ENCODE results near the gene ST3GAL3. TPM values are rescaled to one million over a fixed set of nuclear protein-coding genes. Genes with fewer than 3 reads are reported as not detected.

The ST3GAL3 gene
- total and polyA plus RNA-seq, 2 experiments from 2014 or later, result 4.5 to 7.0 TPM

DNA sequence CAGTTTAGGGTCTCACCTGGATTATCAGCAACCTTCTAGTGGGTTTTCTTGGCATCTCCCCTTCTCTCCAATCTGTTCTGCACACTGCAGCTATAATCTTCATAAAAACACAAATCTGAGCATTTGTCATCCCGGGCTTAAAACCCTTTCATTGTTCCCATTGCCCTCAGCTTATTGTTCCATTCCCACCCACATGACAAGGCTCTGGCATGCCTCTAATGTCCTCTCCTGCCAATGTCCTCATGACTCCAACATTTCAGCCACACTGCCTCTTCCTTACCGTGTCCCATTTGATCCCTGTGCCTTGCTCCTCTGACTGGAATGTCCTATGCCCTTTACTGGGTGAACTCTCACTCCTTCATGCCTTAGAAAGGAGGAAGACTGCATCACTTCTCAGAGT lies 255.0 kb downstream of the ST3GAL3 start (continued):
- no peak for TF ChIP-seq EZH2 (IDR thresholded peaks at IDR 0.05; ENCODE audit: low read depth, unreplicated experiment)

DNA sequence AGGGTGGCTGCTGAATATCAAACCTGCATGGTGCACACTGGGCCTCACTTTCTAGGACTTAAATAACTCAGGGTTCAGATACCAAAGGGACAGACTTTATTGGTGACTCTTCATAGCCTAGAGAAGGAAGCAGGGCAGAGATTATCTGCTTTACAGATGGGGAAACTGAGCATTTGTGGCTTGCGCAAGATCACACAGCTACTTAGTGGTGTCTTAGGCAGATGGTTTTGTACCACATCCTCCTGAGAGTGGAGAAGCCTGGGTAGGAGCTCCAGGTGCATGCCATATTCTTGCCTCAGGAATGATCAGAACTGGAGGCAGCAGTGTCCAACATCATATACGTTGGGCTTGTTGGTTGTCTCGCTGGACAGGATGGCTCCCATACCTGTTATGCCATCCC lies 255.7 kb downstream of the ST3GAL3 start:
- H3K4me3 ChIP-seq, result no peak overlapping the region
- ATAC-seq (no peak), DNase-seq (ENCODE audit: low spot score) (no peak)
- no peak overlapping the region for H3K27ac Mint-ChIP-seq
- H3K27me3 Mint-ChIP-seq (ENCODE audit: insufficient read depth, low read depth, poor library complexity), result peaks cover 1% of the 10 kb centered on the region
- H3K36me3 ChIP-seq (ENCODE audit: insufficient read depth), result no peaks in the 10 kb centered on the region
- no peaks in the 10 kb centered on the region; the same call in 1 of the 3 replicates for H3K36me3 Mint-ChIP-seq (ENCODE audit: low read depth)
- H3K27me3 ChIP-seq (ENCODE audit: insufficient read depth), result no peaks in the 10 kb centered on the region
- no peaks in the 10 kb centered on the region for H3K4me1 ChIP-seq (ENCODE audit: insufficient read depth)
- no peak overlapping the region for H3K27ac ChIP-seq (ENCODE audit: low read depth)
- no peak overlapping the region for H3K4me3 Mint-ChIP-seq
- H3K9me3 Mint-ChIP-seq, result no peaks in the 10 kb centered on the region
- H3K4me2 ChIP-seq, result no peak overlapping the region
- TF ChIP-seq EZH2phosphoT487 (IDR thresholded peaks at IDR 0.05; ENCODE audit: unreplicated experiment), result no peak
- no peak for TF ChIP-seq CREB1 (CRISPR knock-in tag; IDR thresholded peaks at IDR 0.05; ENCODE audit: low read depth)
- TF ChIP-seq STAT1 (IDR thresholded peaks at IDR 0.05; ENCODE audit: unreplicated experiment), result no peak
- TF ChIP-seq JUNB (IDR thresholded peaks at IDR 0.05; ENCODE audit: unreplicated experiment), result no peak
- TF ChIP-seq NANOG (IDR thresholded peaks at IDR 0.05; ENCODE audit: borderline replicate concordance), result no peak
- no peak for TF ChIP-seq ETS1 (IDR thresholded peaks at IDR 0.05)
- no peak for TF ChIP-seq CTCF (conservative IDR thresholded peaks at IDR 0.05; ENCODE audit: low read depth in 2 of 2)
- no peak for TF ChIP-seq EZH2 (IDR thresholded peaks at IDR 0.05; ENCODE audit: low read depth, unreplicated experiment)
- TF ChIP-seq ZNF462 (CRISPR knock-in tag; IDR thresholded peaks at IDR 0.05), result no peak
- TF ChIP-seq, protein P1, sequence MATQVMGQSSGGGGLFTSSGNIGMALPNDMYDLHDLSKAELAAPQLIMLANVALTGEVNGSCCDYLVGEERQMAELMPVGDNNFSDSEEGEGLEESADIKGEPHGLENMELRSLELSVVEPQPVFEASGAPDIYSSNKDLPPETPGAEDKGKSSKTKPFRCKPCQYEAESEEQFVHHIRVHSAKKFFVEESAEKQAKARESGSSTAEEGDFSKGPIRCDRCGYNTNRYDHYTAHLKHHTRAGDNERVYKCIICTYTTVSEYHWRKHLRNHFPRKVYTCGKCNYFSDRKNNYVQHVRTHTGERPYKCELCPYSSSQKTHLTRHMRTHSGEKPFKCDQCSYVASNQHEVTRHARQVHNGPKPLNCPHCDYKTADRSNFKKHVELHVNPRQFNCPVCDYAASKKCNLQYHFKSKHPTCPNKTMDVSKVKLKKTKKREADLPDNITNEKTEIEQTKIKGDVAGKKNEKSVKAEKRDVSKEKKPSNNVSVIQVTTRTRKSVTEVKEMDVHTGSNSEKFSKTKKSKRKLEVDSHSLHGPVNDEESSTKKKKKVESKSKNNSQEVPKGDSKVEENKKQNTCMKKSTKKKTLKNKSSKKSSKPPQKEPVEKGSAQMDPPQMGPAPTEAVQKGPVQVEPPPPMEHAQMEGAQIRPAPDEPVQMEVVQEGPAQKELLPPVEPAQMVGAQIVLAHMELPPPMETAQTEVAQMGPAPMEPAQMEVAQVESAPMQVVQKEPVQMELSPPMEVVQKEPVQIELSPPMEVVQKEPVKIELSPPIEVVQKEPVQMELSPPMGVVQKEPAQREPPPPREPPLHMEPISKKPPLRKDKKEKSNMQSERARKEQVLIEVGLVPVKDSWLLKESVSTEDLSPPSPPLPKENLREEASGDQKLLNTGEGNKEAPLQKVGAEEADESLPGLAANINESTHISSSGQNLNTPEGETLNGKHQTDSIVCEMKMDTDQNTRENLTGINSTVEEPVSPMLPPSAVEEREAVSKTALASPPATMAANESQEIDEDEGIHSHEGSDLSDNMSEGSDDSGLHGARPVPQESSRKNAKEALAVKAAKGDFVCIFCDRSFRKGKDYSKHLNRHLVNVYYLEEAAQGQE (IDR thresholded peaks at IDR 0.05; ENCODE audit: unreplicated experiment), result no peak
- no peak for TF ChIP-seq POLR2AphosphoS5 (IDR thresholded peaks at IDR 0.05; ENCODE audit: low read depth)
- TF ChIP-seq ZNF331 (CRISPR knock-in tag; IDR thresholded peaks at IDR 0.05; ENCODE audit: low read depth), result no peak
- no peak for TF ChIP-seq ZNF114 (CRISPR knock-in tag; IDR thresholded peaks at IDR 0.05)
- H4K20me1 ChIP-seq (replicated peaks; ENCODE audit: insufficient read depth), result no peaks in the 10 kb centered on the region; the same call in 1 of the 2 replicates
- H3K79me2 ChIP-seq (replicated peaks; ENCODE audit: insufficient read depth), result no peaks in the 10 kb centered on the region
- no peaks in the 10 kb centered on the region for H3K9me2 ChIP-seq (ENCODE audit: insufficient read depth)
- no peaks in the 10 kb centered on the region for H3F3A ChIP-seq (replicated peaks; ENCODE audit: low read depth)
- H3K4me1 Mint-ChIP-seq, result no peaks in the 10 kb centered on the region
- H2AFZ ChIP-seq, result no peak overlapping the region

Data from GM23338 (cell line).